ENCODE measurements around the gene HK1. TPM values are rescaled to one million over a fixed set of nuclear protein-coding genes. Genes with fewer than 3 reads are reported as not detected.
"Not testable (repeated sequence)": the region's sequence is repeated elsewhere in the genome, so short reads cannot be mapped to it uniquely, and the experiment has no call there.

Gene HK1
- total RNA-seq, 1 experiment from 2014 or later = 83.2 TPM

DNA sequence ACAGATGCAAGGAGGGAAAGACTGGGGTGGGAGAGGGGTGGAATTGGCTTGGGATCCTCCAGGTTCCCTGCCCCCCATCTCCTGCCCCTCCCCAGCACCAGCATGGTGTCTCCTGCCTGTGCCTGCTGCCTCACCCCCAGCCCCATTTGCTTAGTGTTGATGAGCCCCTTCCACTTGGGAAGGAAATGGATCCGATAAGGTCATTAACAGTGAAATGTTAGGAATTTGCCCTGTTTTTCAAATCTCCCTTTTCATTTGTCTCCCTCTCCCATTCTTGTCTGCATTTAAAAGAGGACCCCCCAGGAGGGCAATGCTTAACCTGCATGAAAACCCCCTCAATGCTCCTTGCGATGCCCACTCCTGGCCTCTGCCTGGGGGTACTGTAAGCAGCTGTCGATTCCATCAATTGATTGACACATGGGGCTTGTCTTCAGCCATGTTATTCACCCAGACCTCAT, 51.5 kb downstream of the HK1 start:
- no peak for DNase-seq
- Histone ChIP-seq H3K9me3 (no peaks in the 10 kb centered on the region), H3K36me3 (peaks cover 10% of the 10 kb centered on the region), H3K27me3 (no peaks in the 10 kb centered on the region), H3K4me3 (no peak overlapping the region)

DNA sequence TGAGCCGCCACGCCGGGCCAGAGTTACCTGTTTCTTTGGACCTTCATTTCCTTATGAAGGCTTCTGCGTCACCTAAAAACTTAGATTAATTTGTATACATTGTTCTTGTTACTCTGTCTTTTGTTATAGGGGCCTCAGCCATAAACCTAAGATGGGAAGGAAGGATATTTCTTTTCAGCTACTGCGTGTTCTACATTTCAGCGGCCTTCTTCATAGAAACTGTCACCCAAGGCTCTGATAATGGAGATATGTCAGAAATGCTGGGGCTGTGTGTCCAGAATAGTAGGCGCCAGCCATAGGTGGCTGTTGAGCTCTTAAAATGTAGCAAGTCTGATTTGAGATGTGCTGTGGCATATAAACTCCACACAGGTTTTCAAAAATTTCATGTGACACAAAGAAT, 52.9 kb downstream of the HK1 start:
- peaks cover 10% of the 10 kb centered on the region for H3K36me3 ChIP-seq

DNA sequence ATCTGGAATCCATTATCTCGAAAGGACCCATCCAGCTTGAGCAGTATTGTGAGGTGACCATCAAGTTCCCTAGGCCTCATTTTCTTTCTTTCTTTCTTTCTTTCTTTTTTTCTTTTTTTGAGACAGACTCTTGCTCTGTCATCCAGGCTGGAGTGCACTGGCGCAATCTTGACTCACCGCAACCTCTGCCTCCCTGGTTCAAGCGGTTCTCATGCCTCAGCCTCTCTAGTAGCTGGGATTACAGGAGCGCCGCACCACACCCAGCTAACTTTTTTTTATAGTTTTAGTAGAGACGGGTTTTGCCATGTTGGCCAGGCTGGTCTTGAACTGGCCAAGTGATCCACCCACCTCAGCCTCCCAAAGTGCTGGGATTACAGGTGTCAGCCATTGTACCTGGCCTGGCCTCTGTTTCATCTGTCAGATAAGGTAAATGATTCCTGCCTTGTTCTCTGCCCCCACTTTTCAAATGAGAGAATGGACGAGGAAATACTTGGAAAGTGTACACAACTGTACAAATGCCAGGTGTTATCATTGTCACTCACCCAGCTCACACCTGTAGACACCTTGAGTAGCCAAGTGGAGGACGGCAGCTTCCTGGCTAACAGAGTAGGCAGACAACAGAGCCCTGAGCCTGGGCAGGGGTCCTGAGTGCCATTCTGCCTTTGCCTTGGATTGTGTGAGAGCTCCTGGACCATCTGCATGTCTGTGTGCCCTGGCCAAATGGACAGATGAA, 54.1 kb downstream of the HK1 start:
- peaks cover 10% of the 10 kb centered on the region for H3K36me3 ChIP-seq
- H3K4me3 ChIP-seq = no peak overlapping the region
- no peaks in the 10 kb centered on the region for H3K9me3 ChIP-seq
- no peaks in the 10 kb centered on the region for H3K27me3 ChIP-seq
- no peak for DNase-seq

More for the DNA sequence above, 52.9 kb downstream of the HK1 start:
- H3K4me3 ChIP-seq = no peak overlapping the region
- no peaks in the 10 kb centered on the region for H3K9me3 ChIP-seq
- no peak for DNase-seq
- no peaks in the 10 kb centered on the region for H3K27me3 ChIP-seq

DNA sequence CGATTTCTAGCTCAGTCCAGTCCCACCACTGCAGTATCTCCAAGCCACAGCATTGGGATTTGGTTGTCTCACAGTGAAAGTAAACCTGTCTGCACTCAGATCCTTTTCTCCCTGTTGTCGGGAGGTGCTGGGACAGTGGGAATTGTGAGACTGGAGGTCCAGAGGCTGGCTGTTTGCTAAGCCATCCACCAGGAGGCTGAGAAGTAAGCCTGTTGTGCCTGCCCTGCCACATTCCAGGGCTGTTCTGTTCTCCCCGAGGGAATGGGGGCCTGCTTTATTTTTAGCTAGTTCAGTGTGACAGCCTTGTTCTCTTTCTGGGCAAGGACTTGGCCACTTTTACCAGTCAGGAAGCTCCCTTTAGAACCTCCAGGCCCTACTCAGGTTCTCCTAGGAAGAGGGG, 54.9 kb downstream of the HK1 start:
- Histone ChIP-seq H3K9me3 (no peaks in the 10 kb centered on the region), H3K27me3 (no peaks in the 10 kb centered on the region), H3K4me3 (no peak overlapping the region), H3K36me3 (peaks cover 10% of the 10 kb centered on the region)
- no peak for DNase-seq

DNA sequence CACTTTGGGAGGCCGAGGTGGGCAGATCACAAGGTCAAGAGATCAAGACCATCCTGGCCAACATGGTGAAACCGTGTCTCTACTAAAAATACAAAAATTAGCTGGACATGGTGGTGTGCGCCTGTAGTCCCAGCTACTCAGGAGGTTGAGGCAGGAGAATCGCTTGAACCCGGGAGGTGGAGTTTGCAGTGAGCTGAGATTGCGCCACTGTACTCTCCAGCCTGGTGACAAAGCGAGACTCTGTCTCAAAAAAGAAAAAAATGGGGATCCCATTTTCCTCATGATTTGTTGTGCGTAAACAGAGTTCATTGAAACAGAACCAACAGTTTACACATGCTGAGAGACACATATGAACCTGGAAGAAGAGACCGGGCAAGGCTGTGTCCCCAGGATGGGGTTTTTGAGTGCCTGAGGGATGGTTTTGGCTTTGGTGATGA, 55.6 kb downstream of the HK1 start:
- not testable (repeated sequence) for H3K9me3 ChIP-seq, H3K27me3 ChIP-seq, H3K4me3 ChIP-seq, DNase-seq, H3K36me3 ChIP-seq

DNA sequence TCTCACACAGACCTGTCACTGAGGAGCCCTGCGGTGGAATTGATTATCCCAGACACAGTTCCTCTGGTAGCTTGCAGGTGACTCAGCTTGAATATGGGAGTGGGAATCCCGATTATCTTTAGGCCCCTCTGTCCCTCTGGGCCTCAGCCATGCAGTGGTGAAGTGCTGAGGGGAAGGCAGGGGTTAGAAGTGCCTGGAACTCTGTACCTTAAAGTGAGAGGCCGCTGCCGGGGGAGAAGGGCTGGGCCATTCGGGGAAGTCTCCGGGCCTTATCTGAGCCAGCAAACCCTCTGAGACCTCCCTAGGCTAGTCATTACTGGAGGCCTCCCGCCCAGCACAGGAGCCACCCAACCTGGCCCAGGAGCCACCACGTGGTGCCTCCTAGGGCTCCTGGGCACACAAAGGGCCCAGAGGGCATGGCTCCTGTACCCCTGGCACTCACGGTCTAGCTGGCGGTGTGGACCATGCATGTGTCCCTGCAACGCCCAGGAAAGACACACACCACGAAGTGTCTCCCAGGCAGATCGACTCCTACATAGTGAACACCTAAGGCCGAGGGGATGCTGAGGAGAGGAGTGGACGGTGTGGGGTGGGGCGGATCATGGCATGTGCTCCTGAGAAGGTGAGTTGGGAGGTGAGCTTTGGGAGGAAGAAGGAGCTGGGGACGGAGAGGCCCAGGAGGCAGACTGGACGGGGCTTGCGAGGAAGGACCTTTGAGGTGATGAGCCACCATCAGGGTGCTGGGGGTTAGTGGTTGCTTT, 56.2 kb downstream of the HK1 start:
- Histone ChIP-seq H3K27me3 (no peaks in the 10 kb centered on the region), H3K9me3 (no peaks in the 10 kb centered on the region), H3K36me3 (peaks cover 7% of the 10 kb centered on the region), H3K4me3 (no peak overlapping the region)
- DNase-seq = no peak

DNA sequence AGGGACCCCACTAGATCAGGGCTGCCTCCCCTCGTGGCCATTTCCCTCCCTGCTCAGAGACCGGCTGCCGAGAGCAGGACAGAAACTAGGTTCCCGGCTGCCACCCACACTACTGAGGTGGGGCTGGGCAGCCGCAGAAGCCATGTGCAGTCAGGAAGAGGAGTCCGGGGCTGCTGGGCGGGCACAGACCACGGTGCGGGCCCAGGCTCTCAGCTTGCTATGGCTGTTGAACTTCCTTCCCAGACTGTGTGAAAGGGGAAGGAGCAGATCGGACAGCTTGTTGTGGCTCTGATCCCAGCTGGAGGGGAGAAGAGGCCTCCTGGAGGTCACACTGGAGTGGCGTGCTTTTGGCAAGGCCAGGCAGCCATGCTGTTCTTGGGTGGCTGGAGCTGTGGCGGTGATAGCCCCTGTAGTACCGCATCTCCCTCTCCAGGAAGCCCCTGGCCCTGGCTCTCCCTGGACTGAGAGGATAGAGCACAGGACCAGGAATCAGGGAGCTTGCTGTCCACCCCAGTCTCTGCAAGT, 56.8 kb downstream of the HK1 start:
- no peaks in the 10 kb centered on the region for H3K27me3 ChIP-seq
- no peaks in the 10 kb centered on the region for H3K9me3 ChIP-seq
- H3K36me3 ChIP-seq = peaks cover 7% of the 10 kb centered on the region
- no peak overlapping the region for H3K4me3 ChIP-seq
- no peak for DNase-seq

DNA sequence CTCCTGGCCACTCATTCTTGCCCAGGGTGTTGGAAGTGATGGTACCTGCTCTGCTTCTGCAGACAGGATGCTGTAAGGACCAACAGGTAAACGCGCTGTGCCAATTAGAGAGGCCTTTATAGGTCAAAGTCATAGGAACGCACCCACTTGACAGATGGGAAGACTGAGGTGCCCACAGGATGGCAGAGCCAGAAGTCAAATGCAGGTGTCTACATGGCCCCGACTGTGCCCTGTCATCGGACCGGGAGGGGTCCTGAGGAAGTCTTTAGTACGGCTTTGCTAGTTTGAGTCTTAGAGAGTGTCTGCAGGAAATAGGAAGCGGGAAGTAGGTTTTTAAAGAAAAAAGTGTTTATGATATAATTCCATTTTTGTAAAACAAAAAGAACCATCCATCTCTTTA, 57.3 kb downstream of the HK1 start:
- DNase-seq = no peak
- H3K36me3 ChIP-seq = peaks cover 7% of the 10 kb centered on the region
- H3K9me3 ChIP-seq = no peaks in the 10 kb centered on the region
- H3K4me3 ChIP-seq = no peak overlapping the region
- H3K27me3 ChIP-seq = no peaks in the 10 kb centered on the region

DNA sequence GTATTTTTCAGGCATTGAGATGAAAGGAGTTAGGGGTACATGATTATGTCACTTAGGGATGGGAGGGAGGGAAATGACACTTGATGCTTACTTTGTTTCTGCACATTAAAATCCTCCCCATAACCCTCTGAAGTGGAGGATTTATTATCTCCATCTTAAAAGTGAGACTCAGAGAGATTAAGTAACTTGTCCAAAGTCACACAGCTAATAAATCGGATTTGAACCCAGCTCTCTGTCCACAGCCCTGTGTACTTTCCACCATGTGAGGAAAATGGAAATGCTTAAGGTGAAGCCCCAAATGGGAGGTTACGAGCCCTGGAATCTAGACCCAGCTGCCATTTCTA, 58.6 kb downstream of the HK1 start:
- H3K27me3 ChIP-seq = no peaks in the 10 kb centered on the region
- no peak for DNase-seq
- H3K4me3 ChIP-seq = no peak overlapping the region
- H3K9me3 ChIP-seq = no peaks in the 10 kb centered on the region
- peaks cover 4% of the 10 kb centered on the region for H3K36me3 ChIP-seq

DNA sequence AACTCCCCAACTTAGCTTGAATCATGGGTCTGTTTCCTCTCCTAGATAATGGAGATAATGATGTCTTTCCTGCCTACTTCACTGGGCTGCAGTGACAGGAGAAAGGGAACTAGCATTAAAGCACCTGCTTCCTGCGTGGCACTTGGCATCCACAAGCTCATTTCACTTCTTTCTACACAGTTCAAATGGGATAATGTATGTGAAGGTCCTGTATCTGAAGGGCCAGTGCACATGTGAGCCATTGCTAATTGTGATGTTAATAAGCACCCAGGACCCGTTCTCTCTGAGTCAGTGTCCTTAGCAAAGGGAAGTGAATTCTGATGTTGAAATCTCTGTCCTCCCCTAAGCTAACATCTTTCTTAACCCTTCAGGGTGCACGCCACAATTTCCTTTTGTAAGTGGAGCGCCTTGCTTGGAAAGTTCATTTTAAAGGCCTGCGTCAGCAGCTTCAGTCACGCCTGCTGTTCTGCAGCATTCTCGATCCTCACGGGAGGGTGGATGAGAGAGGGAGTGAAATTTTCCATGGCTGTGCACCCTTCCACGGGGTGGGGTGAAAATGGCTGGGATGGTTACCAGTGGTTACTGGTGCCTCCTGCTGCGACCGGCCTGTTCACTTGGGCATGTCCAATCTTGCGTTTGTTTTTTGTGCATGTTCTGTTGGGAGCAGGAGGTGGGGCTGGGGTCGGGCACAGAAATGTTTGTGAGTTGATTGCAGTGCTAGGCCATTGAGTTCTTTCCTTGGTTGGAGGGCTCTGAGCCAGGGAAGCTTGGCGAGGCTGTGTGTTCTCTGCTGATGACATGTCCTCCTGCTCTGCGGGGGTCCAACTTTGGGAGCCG, 59.2 kb downstream of the HK1 start:
- Histone ChIP-seq H3K27me3 (no peaks in the 10 kb centered on the region), H3K36me3 (peaks cover 2% of the 10 kb centered on the region), H3K9me3 (no peaks in the 10 kb centered on the region), H3K4me3 (no peak overlapping the region)
- no peak for DNase-seq

DNA sequence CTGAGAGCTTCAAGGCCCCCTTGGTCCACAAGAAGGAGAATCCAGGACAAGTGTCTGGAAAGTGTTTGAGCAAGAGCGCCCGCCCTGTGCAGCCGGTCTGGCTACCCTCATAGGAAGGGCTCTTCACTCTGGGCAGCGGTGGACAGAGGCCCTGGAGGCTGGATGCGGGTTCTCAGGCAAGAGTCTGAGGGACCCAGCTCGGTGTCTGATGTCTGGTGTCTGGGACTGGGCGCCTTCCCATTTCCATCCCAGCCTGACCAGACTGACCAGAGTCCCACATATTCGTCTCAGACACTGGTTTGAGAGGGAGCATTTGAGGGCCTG, 59.8 kb downstream of the HK1 start:
- Histone ChIP-seq H3K27me3 (no peaks in the 10 kb centered on the region), H3K4me3 (no peak overlapping the region), H3K9me3 (no peaks in the 10 kb centered on the region), H3K36me3 (no peaks in the 10 kb centered on the region; the same call in 1 of the 2 replicates)
- no peak for DNase-seq

DNA sequence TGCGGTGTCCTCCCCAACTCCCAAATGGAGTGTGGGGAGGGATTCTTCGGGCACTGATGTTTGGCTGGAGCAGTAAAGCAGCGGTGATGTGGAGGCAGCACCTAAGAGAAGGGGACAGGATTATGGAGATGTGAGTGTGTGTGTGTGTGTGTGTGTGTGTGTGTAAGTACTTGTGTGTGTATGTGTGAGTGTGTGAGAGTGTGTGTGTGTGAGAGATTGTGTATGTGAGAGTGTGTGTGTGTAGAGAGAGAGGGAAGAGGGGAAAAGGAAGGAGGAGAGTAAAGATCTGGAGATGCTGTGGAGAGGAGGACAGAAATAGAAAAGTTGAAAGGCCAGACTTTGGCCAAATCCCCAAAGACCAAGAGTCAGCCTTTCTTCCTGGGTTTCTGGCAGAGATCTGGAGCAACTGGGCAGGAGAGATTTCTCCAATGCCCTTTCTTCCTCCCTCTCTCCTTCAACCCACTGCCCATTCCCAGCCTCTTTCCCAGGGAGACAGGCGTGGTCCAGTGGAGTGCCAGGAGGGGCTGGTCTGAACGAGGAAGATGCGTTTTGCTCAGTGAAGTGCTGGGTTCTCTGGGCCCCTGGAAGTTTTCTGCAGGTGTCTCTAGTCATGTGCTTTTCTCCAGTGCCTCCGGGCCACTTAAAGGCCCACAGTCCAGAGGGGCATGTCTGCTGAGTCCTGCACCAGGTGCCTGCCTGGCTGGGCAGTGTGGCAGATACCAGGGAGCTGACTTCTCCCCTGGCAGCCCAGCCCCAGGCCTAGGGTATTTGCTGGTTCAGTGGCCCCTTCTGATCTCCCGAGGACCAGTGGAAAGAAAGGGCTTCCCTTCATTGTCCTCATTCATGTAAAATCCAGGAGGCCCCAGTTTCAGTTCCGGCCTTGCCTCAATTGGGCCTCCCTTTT, 60.5 kb downstream of the HK1 start:
- no peak for DNase-seq
- Histone ChIP-seq H3K4me3 (no peak overlapping the region), H3K27me3 (no peaks in the 10 kb centered on the region), H3K9me3 (no peaks in the 10 kb centered on the region), H3K36me3 (no peaks in the 10 kb centered on the region; the same call in 1 of the 2 replicates)

DNA sequence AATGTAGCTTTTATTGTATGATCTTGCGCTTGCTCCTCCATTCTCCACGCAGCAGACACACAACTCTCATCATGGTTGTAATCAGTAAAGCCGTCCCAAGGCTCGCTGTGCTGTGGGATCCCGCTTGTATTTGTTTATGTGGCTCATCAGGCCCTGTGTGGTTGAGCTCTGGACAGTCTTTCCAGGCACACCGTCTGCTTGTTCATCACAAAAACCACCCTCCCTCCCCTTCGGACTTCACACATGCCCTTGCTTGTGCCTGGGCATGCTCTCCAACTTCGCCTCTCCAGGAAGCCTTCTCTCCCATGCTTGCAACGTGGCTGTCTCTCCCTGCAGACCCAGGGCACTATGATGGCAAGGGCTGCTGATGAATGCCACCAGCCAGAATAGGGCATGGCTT, 62.4 kb downstream of the HK1 start:
- Histone ChIP-seq H3K4me3 (no peak overlapping the region), H3K36me3 (peaks cover 10% of the 10 kb centered on the region), H3K27me3 (no peaks in the 10 kb centered on the region), H3K9me3 (no peaks in the 10 kb centered on the region)
- no peak for DNase-seq

DNA sequence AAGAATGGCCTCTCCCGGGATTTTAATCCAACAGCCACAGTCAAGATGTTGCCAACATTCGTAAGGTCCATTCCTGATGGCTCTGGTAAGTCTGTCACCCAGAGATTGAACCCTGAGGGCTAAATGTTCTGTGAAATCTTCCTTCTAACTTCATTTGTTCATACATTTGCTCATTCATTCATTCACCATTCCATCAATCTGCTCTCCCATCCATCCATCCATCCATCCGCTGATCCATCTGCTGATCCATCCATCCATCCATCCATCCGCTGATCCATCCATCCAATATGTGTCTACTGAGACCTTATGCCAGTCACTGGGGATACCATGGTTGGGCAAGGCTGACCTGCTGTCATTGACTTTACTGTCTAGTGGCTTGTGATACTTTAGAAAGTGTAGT, 65.6 kb downstream of the HK1 start:
- Histone ChIP-seq H3K9me3 (no peaks in the 10 kb centered on the region), H3K27me3 (no peaks in the 10 kb centered on the region), H3K36me3 (peaks cover 13% of the 10 kb centered on the region), H3K4me3 (no peak overlapping the region)
- DNase-seq = no peak

DNA sequence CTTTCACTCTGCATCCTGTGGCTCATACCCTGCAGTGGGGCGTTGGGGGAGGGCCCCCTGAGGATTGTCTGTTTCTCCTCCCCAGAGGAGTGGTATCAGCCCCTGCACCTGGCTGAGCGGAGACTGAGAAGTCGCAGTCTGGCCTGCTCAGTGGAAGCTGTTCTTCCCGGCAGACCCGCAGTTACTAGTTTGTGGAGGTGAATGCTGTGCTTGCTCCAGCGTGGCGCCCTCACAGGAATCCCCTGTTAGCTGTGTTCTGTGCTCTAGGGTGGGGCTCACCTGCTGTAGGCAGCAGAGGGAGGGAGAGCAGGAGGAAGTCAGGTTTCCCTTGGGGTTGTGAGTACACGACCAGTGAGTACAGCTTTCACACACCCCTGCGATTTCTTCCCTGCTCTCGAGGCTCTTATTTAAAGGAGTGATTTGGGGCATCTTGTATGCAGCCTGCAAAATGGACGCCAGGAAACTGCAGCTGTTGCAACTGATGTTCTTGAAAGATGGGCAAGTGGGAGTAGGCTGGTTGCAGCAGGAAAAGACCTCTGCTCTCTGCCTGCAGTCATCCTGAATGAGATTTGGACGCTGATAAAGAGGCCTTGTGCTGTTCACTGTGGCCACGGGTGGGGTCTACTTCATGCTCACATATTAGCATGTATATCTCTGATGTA, 66.4 kb downstream of the HK1 start:
- no peak overlapping the region for H3K4me3 ChIP-seq
- no peak for DNase-seq

DNA sequence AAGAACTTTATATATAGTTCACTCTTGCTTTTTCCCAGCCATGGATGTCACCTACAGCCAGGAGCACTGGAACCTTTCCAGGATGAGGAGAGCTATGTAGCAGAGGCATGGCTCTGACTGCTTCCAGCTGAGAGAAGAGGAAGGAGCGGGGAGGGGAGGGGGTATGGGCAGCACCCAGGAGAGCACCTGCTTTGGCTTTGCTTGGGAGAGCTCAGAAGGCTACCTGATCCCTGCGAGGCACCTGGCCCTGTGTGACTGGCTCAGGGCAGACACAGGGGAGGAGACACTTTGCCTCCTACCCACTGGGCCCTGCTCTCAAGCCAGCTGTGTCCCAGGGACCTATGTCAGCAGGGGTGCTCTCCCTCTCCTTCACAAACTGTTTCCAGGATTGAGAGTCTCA, 67.1 kb downstream of the HK1 start:
- Histone ChIP-seq H3K36me3 (peaks cover 24% of the 10 kb centered on the region), H3K9me3 (no peaks in the 10 kb centered on the region), H3K27me3 (no peaks in the 10 kb centered on the region), H3K4me3 (no peak overlapping the region)
- DNase-seq = no peak

More for the DNA sequence above, 66.4 kb downstream of the HK1 start:
- H3K27me3 ChIP-seq = no peaks in the 10 kb centered on the region
- no peaks in the 10 kb centered on the region for H3K9me3 ChIP-seq
- peaks cover 17% of the 10 kb centered on the region for H3K36me3 ChIP-seq
